Gastrocnemius medialis (tissue), 4 donors: Measurements from ENCODE around the gene OGA.

ENCODE experiments used
- POLR2A ChIP-seq, 2 donors: fragments of 450-650 bp; IDR thresholded peaks; one replicate each; pipeline ENCODE4 v1.6.1; 2017; ENCODE audit warnings: antibody characterized with exemption in 2 of 2, mild to moderate bottlenecking in 2 of 2, moderate library complexity in 2 of 2
- TF ChIP-seq, protein P1 (sequence below), 5 experiments: fragments of 450-650 bp in 3 of 5; fragments of 200-600 bp in 2 of 5; sonication (generic) in 2 of 5; IDR thresholded peaks in 4 of 5; conservative IDR thresholded peaks in 1 of 5; 1 replicate in 4 of 5; 2 replicates in 1 of 5; pipeline ENCODE4 v1.5.1; 2016 to 2019; ENCODE audit warnings: antibody characterized with exemption in 5 of 5, mild to moderate bottlenecking in 3 of 5, moderate library complexity in 3 of 5

DNA sequence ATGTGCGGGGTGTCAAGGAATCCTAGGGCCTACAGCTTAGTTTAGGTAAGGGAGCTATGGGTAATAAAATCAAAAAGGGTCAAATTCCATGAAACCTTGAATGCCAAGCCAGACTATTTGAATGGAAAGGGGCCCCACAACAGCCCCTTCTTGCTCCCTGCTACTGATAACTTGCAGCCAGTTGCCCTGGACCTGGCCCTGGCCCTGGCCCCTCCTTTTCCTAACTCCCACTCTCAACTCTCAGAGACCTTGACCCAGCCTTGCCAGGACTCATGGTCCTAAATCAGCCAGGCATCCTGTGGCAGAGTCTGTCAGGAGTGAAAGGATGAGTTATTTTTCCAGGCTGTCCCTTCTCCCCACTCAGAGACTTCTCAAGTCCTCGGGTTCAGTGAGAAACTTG, 19.5 kb upstream of the OGA start:
- TF ChIP-seq, protein P1, sequence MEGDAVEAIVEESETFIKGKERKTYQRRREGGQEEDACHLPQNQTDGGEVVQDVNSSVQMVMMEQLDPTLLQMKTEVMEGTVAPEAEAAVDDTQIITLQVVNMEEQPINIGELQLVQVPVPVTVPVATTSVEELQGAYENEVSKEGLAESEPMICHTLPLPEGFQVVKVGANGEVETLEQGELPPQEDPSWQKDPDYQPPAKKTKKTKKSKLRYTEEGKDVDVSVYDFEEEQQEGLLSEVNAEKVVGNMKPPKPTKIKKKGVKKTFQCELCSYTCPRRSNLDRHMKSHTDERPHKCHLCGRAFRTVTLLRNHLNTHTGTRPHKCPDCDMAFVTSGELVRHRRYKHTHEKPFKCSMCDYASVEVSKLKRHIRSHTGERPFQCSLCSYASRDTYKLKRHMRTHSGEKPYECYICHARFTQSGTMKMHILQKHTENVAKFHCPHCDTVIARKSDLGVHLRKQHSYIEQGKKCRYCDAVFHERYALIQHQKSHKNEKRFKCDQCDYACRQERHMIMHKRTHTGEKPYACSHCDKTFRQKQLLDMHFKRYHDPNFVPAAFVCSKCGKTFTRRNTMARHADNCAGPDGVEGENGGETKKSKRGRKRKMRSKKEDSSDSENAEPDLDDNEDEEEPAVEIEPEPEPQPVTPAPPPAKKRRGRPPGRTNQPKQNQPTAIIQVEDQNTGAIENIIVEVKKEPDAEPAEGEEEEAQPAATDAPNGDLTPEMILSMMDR (IDR thresholded peaks at IDR 0.05 in 4 of 5, conservative IDR thresholded peaks at IDR 0.05 in 1 of 5) = no peak
- TF ChIP-seq POLR2A (IDR thresholded peaks at IDR 0.05) = no peak
